RWPE1 (cell line): ENCODE data around the gene SND1.
"Not testable (repeated sequence)": the region's sequence is repeated elsewhere in the genome, so short reads cannot be mapped to it uniquely, and the experiment has no call there.

Experiments used
- CTCF ChIA-PET: fragments of 350-600 bp; sonication (Branson Sonifier 250); formaldehyde crosslinking; extraction: SDS; loops from one replicate; lab custom pipeline; 2021; lab: Yijun Ruan, JAX
- POLR2A ChIA-PET: fragments of 400-600 bp; formaldehyde crosslinking; extraction: SDS; loops from one replicate; lab custom pipeline; 2020; ENCODE audit warnings: antibody characterized with exemption; ENCODE audit not compliant: low non-redundant PET; lab: Yijun Ruan, JAX
- DNase-seq: peaks from one replicate; pipeline ENCODE4 v3.0.0; 2012; ENCODE audit warnings: low spot score
- H3K27ac ChIP-seq: fragments of 450-650 bp; 2 replicates; pipeline ENCODE4 v1.5.1; 2017
- TF ChIP-seq, protein P1 (sequence below): fragments of 450-650 bp; conservative IDR thresholded peaks from 2 replicates; pipeline ENCODE4 v1.5.1; 2017; ENCODE audit warnings: low read depth, mild to moderate bottlenecking

SND1 gene

DNA sequence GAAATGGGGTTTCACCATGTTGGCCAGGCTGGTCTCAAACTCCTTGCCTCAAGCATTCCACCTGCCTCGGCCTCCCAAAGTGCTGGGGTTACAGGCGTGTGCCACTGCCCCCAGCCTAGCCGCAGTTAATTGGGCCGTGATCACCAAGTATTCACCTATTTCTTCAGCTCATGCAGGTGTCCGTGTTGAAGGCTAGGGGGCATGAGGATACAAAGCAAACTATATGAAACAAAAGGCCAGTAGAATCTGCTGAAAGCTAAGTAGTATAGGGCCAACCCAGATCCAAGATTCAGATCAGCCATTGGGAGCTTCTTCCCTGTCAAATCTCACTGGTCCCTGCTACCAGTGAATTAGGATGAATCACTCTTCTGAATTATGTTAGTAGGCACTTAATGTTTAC is 305.9 kb downstream of the SND1 start:
- TF ChIP-seq, protein P1, sequence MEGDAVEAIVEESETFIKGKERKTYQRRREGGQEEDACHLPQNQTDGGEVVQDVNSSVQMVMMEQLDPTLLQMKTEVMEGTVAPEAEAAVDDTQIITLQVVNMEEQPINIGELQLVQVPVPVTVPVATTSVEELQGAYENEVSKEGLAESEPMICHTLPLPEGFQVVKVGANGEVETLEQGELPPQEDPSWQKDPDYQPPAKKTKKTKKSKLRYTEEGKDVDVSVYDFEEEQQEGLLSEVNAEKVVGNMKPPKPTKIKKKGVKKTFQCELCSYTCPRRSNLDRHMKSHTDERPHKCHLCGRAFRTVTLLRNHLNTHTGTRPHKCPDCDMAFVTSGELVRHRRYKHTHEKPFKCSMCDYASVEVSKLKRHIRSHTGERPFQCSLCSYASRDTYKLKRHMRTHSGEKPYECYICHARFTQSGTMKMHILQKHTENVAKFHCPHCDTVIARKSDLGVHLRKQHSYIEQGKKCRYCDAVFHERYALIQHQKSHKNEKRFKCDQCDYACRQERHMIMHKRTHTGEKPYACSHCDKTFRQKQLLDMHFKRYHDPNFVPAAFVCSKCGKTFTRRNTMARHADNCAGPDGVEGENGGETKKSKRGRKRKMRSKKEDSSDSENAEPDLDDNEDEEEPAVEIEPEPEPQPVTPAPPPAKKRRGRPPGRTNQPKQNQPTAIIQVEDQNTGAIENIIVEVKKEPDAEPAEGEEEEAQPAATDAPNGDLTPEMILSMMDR, result no peak
- DNase-seq, result no peak
- CTCF ChIA-PET, result no interaction called here
- POLR2A ChIA-PET, result no interaction called here
- no peak overlapping the region for H3K27ac ChIP-seq

DNA sequence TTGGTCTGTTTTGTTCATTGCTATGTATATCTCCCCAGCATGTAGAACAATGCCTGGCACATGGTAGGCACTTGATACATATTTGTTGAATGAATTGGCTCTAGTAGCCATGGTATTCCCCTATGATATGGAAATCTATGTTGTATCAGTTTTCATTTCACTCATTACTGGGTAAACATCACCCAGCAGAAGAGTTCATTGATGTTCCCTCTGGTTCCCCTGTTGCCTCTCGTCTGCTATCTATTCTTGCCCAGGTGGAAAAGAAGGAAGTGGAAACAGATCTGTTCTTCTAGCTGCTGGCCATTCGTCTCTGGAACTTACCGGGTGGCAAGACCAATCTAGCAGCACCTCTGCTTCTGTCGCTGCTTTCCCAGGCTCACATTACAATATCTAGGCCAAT is 307.8 kb downstream of the SND1 start:
- TF ChIP-seq, protein P1, result no peak
- POLR2A ChIA-PET, result no interaction called here
- no peak overlapping the region for H3K27ac ChIP-seq
- CTCF ChIA-PET, result no interaction called here
- no peak for DNase-seq

DNA sequence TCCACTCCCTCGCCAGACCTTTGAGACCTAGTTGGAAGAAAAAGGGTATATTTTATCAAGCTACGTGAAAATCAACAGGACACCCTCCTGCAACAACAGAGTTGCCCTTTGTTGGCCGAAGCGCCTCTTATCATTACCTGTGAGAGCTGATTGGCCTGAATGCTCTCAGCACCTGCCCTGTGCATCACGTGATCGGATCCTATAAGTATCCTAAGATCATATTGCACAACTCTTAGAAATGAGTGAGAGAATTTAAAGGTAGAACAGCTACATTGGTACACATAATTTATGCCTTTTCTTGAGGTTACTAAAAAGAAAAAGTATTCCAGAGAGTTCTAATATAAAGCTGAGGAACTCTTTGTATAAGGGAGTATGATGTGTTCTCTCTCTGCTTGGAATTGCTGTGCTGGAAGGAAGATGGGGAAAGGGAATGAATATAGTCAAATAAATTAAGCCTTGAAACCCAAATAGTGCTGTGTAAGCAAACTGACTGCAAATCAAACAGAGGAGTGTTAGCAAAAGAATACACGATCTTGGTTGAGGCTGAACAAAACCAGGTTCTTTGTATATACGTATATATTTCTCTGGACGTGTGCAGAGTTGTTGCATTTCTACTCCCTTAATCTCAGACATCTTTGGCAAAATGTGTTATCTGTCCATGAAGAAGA is 309.9 kb downstream of the SND1 start:
- ChIA-PET POLR2A (no interaction called here), CTCF (no interaction called here)
- H3K27ac ChIP-seq, result no peak overlapping the region
- TF ChIP-seq, protein P1, result no peak
- DNase-seq, result no peak

DNA sequence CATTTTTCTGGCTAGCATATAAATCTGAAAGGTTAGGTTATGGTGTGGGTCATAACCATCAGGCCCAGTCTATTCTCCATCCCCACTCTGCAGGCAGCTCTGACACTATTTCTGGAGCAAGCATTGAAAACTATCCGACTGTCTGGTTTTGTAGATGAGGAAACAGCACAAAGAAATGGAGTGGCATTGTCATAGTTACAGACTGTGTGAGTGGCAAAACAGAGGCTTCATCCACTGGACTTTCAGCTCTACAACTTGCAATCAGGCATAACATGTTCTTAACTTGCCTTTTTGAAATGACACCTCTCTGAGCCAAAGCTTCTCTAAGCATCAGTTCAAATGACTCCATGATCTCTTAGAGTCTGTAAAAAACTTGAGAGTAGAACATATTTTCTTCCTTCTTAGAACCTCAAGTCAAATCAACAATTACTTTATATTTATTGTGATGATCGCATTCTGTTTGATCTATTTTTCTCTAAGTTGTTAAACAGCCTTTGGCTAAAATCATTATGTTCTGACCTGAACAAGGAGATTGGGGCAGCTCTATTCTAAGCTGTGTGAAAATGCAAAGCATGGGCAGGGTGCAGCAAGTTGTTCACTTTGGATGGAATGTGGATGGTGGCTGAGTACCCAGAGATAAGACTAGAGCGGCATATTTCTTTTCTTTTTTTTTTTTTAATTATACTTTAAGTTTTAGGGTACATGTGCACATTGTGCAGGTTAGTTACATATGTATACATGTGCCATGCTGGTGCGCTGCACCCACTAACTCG is 310.8 kb downstream of the SND1 start:
- DNase-seq, result no peak
- TF ChIP-seq, protein P1, result no peak
- H3K27ac ChIP-seq, result no peak overlapping the region
- ChIA-PET POLR2A (no interaction called here), CTCF (no interaction called here)

DNA sequence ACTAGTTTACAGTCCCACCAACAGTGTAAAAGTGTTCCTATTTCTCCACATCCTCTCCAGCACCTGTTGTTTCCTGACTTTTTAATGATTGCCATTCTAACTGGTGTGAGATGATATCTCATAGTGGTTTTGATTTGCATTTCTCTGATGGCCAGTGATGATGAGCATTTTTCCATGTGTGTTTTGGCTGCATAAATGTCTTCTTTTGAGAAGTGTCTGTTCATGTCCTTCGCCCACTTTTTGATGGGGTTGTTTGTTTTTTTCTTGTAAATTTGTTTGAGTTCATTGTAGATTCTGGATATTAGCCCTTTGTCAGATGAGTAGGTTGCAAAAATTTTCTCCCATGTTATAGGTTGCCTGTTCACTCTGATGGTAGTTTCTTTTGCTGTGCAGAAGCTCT is 311.9 kb downstream of the SND1 start:
- DNase-seq, CTCF ChIA-PET, H3K27ac ChIP-seq, POLR2A ChIA-PET: not testable (repeated sequence)

DNA sequence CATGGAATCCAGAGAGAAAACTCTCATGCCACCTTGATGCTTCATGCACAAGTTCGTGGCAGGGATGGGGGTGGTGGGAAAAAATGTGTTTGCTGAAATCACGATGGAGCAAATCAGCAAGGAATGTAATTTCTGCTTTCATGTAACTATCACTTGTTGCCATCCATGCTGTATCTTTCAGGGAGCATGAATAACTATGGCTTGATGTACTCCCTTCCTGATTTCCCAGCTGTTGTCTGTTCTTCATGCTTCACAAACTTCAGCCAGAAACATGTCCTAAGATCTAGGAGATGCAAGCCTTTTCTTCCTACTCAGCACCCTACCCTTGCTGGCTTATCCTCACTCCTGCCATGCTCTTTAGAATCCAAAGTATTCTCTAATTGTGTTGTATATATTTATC is 315.3 kb downstream of the SND1 start:
- ChIA-PET CTCF (interaction anchor here (0.6 kb wide), 1 partner anchor 79 kb away, joined by 3 read pairs; no protein-coding TSS in a partner anchor), POLR2A (no interaction called here)
- no peak overlapping the region for H3K27ac ChIP-seq
- DNase-seq, result no peak
- TF ChIP-seq, protein P1, result no peak

DNA sequence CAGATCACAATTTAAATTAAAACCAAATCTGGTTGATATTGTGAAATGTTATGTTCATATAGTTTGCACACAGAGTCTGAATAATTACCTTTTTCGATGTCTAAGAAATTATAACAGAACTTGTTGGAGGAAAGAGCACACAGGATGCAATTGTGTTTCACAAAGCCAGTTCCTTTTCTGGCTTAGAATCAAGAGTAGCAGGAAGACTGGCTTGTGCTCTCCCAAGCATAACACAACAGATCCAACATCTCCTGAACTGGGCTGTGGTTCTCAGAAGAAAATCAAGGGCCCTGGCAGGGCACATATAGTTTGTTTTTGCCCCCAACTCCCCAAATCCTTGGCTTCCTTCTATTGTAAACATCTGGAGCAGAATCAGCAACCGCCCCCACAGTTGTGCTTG is 316.6 kb downstream of the SND1 start:
- CTCF ChIA-PET, result no interaction called here
- POLR2A ChIA-PET, result no interaction called here
- TF ChIP-seq, protein P1, result no peak
- no peak overlapping the region for H3K27ac ChIP-seq
- no peak for DNase-seq
